HG02973 (cell line): ENCODE results near the gene CYP3A4.
"Not testable (repeated sequence)": the region's sequence is repeated elsewhere in the genome, so short reads cannot be mapped to it uniquely, and the experiment has no call there.

ENCODE experiments used
- ATAC-seq: cut with Tn5 transposase; IDR thresholded peaks from one replicate; pipeline ENCODE4 v1.9.1; 2021; ENCODE audit warnings: moderate library complexity; ENCODE audit not compliant: unreplicated experiment

CYP3A4 gene

GRCh38 chr7:99762680-99763327, 21.2 kb downstream of the CYP3A4 start:
- ATAC-seq, result no peak

GRCh38 chr7:99755085-99755484, 28.9 kb downstream of the CYP3A4 start:
- no peak for ATAC-seq

GRCh38 chr7:99752356-99752755, 31.6 kb downstream of the CYP3A4 start:
- no peak for ATAC-seq

GRCh38 chr7:99751322-99752052, 32.5 kb downstream of the CYP3A4 start:
- not testable (repeated sequence) for ATAC-seq

- no peak for ATAC-seq
These were observed 35.0 kb downstream of the CYP3A4 start for GRCh38 chr7:99748846-99749579.

- not testable (repeated sequence) for ATAC-seq
These were observed 37.1 kb downstream of the CYP3A4 start for GRCh38 chr7:99746915-99747314.

- not testable (repeated sequence) for ATAC-seq
These were observed 38.6 kb downstream of the CYP3A4 start for GRCh38 chr7:99745395-99745794.

GRCh38 chr7:99742737-99743394, 41.1 kb downstream of the CYP3A4 start:
- ATAC-seq, result no peak

- ATAC-seq, result no peak
These were observed 42.6 kb downstream of the CYP3A4 start for GRCh38 chr7:99741441-99741795.

- no peak for ATAC-seq
These were observed 43.2 kb downstream of the CYP3A4 start for GRCh38 chr7:99740573-99741440.

- no peak for ATAC-seq
These were observed 44.0 kb downstream of the CYP3A4 start for GRCh38 chr7:99739699-99740572.

- no peak for ATAC-seq
These were observed 46.3 kb downstream of the CYP3A4 start for GRCh38 chr7:99737726-99738125.

- not testable (repeated sequence) for ATAC-seq
These were observed 47.3 kb downstream of the CYP3A4 start for GRCh38 chr7:99736667-99737066.

GRCh38 chr7:99734987-99735386, 49.0 kb downstream of the CYP3A4 start, which contains the start of gene CYP3A7:
Gene CYP3A7, minus strand, starts transcription at chr7:99735196. Its CDS starts 103 bp downstream, at chr7:99735093.
- no peak for ATAC-seq

GRCh38 chr7:99733448-99733847, 50.5 kb downstream of the CYP3A4 start:
- no peak for ATAC-seq

GRCh38 chr7:99733003-99733402, 51.0 kb downstream of the CYP3A4 start:
- ATAC-seq, result no peak

- ATAC-seq, result no peak
These were observed 52.2 kb downstream of the CYP3A4 start for GRCh38 chr7:99731638-99732374.

- no peak for ATAC-seq
These were observed 53.0 kb downstream of the CYP3A4 start for GRCh38 chr7:99730992-99731391.
